Mucosa of rectum (tissue), 2 donors: Measurements from ENCODE around the gene LCN12.

ENCODE experiments used
- H3K27ac ChIP-seq, 2 donors: one replicate each; pipeline ENCODE4 v1.7.0; 2013; ENCODE audit warnings: inconsistent platforms in 2 of 2, low read depth in 2 of 2, low read length in 2 of 2
- H3K27me3 ChIP-seq, 2 donors: one replicate each; pipeline ENCODE4 v1.7.0; 2013; ENCODE audit warnings: low read length in 2 of 2; ENCODE audit not compliant: control insufficient read depth in 2 of 2, insufficient read depth in 2 of 2
- H3K36me3 ChIP-seq, 2 donors: one replicate each; pipeline ENCODE4 v1.7.0; 2013; ENCODE audit warnings: low read length in 2 of 2; ENCODE audit not compliant: control insufficient read depth in 2 of 2, insufficient read depth in 2 of 2
- H3K4me1 ChIP-seq, 2 donors: one replicate each; pipeline ENCODE4 v1.7.0; 2013; ENCODE audit warnings: low read length in 2 of 2, mild to moderate bottlenecking in 1 of 2; ENCODE audit not compliant: control insufficient read depth in 2 of 2, insufficient read depth in 2 of 2
- H3K4me3 ChIP-seq, 2 donors: one replicate each; pipeline ENCODE4 v1.7.0; 2013; ENCODE audit warnings: low read length in 2 of 2
- H3K9ac ChIP-seq, 2 donors: one replicate each; pipeline ENCODE4 v1.7.0; 2013; ENCODE audit warnings: low read length in 2 of 2, low read depth in 1 of 2, mild to moderate bottlenecking in 1 of 2
- H3K9me3 ChIP-seq, 2 donors: one replicate each; pipeline ENCODE4 v1.7.0; 2013; ENCODE audit warnings: low read length in 2 of 2; ENCODE audit not compliant: control insufficient read depth in 2 of 2
- donor health status: healthy.
- donor health status: Normal muscosa, but diverticular disease.

The LCN12 gene

GRCh38 chr9:136973618-136974617 is 21.8 kb downstream of the LCN12 start:
- no peak overlapping the region for H3K27ac ChIP-seq
- no peaks in the 10 kb centered on the region for H3K27me3 ChIP-seq
- no peak overlapping the region for H3K4me3 ChIP-seq
- no peak overlapping the region for H3K9ac ChIP-seq
- no peaks in the 10 kb centered on the region for H3K36me3 ChIP-seq
- peaks cover 0 to 12% of the 10 kb centered on the region in 2 donors for H3K4me1 ChIP-seq
- H3K9me3 ChIP-seq = no peaks in the 10 kb centered on the region

- Histone ChIP-seq H3K9me3 (no peaks in the 10 kb centered on the region), H3K4me1 (peaks cover 0 to 12% of the 10 kb centered on the region in 2 donors), H3K9ac (no peak overlapping the region), H3K36me3 (no peaks in the 10 kb centered on the region), H3K27ac (no peak overlapping the region), H3K27me3 (no peaks in the 10 kb centered on the region), H3K4me3 (no peak overlapping the region)
These were observed 22.9 kb downstream of the LCN12 start for GRCh38 chr9:136974817-136975535.

- no peak overlapping the region for H3K9ac ChIP-seq
- H3K27me3 ChIP-seq = no peaks in the 10 kb centered on the region
These were observed 23.6 kb downstream of the LCN12 start for GRCh38 chr9:136975644-136976043.

DNA sequence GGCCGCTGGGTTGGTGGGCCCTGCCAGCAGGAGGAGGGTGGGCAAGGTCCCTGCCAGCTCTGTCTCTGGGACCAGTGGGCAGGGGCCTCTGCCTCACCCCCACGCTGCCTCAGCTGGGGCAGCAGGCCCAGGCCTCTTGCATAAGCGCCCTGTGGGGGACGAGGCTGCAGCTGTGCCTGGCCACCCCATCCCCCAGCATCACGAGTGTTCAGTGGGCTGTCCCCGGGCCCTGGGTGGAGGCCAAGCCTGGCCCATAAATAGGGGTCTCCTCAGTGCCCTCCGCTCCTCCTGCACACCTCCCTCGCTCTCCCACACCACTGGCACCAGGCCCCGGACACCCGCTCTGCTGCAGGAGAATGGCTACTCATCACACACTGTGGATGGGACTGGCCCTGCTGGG is 25.1 kb downstream of the LCN12 start, which contains the start of gene PTGDS:
PTGDS (plus strand) TSS at position 282 of the 400 bp plus-strand sequence; CDS start at position 357, 75 bp downstream.
- peak within 1 kb of the TSS in 1 of 2 donors; percentile 38 for H3K9ac ChIP-seq
- peaks cover 0 to 12% of the 10 kb centered on the region in 2 donors for H3K4me1 ChIP-seq
- no peak within 1 kb of the TSS for H3K27ac ChIP-seq

More at GRCh38 chr9:136975644-136976043, 23.6 kb downstream of the LCN12 start:
- peaks cover 0 to 12% of the 10 kb centered on the region in 2 donors for H3K4me1 ChIP-seq
- H3K27ac ChIP-seq = no peak overlapping the region
- no peak overlapping the region for H3K4me3 ChIP-seq
- H3K9me3 ChIP-seq = no peaks in the 10 kb centered on the region
- H3K36me3 ChIP-seq = no peaks in the 10 kb centered on the region

DNA sequence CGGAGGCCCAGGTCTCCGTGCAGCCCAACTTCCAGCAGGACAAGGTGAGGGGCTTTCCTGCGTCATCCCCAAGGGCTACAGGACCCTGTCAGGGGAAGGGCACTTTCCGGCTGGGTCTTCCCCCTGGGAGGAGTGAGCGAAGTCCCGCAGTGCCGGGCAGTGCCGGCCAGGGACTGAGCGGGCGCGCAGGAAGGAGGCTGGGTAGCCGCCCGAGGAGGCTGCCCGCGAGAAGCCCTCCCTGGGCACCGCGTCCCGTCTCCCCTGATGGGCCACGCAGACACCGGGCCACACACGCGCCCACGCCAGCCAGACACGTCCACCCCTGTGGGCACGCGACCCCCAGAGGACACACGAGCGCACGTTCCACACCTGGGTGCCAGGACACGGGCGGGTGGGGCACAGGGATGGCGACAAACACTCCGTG is 25.6 kb downstream of the LCN12 start:
- Histone ChIP-seq H3K9me3 (no peaks in the 10 kb centered on the region), H3K4me3 (peak overlapping the region; percentile 52 to 54), H3K4me1 (peaks cover 0 to 12% of the 10 kb centered on the region in 2 donors), H3K27me3 (no peaks in the 10 kb centered on the region), H3K9ac (peak overlapping the region in 1 of 2 donors; percentile 38), H3K36me3 (no peaks in the 10 kb centered on the region), H3K27ac (no peak overlapping the region)

More for the DNA sequence above, 25.1 kb downstream of the LCN12 start, which contains the start of gene PTGDS:
- H3K4me3 ChIP-seq = peak within 1 kb of the TSS; percentile 52 to 54
- H3K36me3 ChIP-seq = no peaks in the 10 kb centered on the region
- no peaks in the 10 kb centered on the region for H3K27me3 ChIP-seq
- no peaks in the 10 kb centered on the region for H3K9me3 ChIP-seq

- Histone ChIP-seq H3K9ac (peak overlapping the region in 1 of 2 donors; percentile 38), H3K27ac (no peak overlapping the region), H3K36me3 (no peaks in the 10 kb centered on the region), H3K4me3 (peak overlapping the region; percentile 31 to 52), H3K27me3 (no peaks in the 10 kb centered on the region), H3K9me3 (no peaks in the 10 kb centered on the region), H3K4me1 (peaks cover 0 to 12% of the 10 kb centered on the region in 2 donors)
These were observed 26.2 kb downstream of the LCN12 start for GRCh38 chr9:136978073-136978864.

DNA sequence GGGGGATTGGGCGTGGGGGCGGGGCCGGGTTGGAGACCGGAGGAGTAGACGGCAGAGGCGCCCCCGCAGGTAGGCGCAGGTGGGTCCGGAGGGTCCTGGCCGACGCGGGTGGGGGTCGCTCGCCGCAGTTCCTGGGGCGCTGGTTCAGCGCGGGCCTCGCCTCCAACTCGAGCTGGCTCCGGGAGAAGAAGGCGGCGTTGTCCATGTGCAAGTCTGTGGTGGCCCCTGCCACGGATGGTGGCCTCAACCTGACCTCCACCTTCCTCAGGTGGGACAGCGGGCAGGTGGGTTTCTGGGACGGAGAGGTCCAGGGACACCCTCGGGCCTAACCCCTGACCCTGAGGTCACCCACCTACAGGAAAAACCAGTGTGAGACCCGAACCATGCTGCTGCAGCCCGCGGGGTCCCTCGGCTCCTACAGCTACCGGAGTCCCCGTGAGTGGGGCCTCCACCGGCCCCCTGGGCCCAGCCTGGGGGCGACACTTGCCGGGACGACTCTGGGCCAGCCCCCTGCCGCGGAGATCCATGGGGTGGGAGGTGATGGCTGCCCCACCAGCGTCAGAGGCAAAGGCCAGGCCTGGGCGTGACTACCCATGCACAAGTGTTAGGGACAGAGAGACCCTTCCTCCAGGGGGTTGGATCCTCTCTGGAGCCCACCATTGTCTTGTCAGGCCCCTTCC is 26.9 kb downstream of the LCN12 start:
- Histone ChIP-seq H3K9me3 (no peaks in the 10 kb centered on the region), H3K36me3 (no peaks in the 10 kb centered on the region), H3K27ac (no peak overlapping the region), H3K27me3 (peaks cover 0 to 4% of the 10 kb centered on the region in 2 donors), H3K4me3 (no peak overlapping the region), H3K9ac (no peak overlapping the region), H3K4me1 (peaks cover 0 to 12% of the 10 kb centered on the region in 2 donors)

DNA sequence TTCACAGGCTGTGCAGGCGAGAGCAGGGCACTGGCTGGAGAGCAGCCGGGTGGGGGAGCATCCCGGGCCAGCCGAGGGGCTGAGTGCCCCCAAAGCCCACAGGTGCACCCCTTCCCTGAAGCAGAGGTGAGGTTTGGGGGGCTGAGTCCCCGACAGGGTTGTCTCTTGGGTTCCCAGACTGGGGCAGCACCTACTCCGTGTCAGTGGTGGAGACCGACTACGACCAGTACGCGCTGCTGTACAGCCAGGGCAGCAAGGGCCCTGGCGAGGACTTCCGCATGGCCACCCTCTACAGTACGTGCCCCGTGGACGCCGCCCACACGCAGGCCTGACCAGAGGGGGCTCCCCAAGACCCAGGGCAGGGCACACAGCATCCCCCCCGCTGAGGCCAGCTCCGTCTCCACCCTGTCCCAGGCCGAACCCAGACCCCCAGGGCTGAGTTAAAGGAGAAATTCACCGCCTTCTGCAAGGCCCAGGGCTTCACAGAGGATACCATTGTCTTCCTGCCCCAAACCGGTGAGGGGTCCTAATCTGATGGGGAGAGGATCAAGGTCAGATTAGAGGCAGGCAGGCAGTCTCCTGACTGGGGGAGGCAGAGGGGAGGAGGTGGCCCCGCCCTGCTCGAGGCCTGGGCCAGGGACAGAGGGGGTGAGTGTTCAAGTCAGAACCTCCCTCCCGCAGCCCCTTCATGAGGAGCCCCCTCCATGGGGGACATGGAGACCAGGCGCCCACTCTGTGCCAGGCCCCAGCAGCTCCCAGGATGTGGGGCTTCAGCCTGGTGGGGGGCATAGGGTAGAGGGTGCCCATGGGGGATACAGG is 27.9 kb downstream of the LCN12 start:
- H3K9me3 ChIP-seq = no peaks in the 10 kb centered on the region
- H3K9ac ChIP-seq = no peak overlapping the region
- H3K27me3 ChIP-seq = peaks cover 1 to 8% of the 10 kb centered on the region in 2 donors
- H3K27ac ChIP-seq = no peak overlapping the region
- H3K36me3 ChIP-seq = no peaks in the 10 kb centered on the region
- no peak overlapping the region for H3K4me3 ChIP-seq
- peaks cover 0 to 10% of the 10 kb centered on the region in 2 donors for H3K4me1 ChIP-seq
